AG09309 (cell line): ENCODE data around the gene UBE3B.

ENCODE experiments used
- DNase-seq: peaks from one replicate; pipeline ENCODE4 v3.0.0-alpha.2; 2010; ENCODE audit warnings: low read depth
- H3K4me3 ChIP-seq: 2 replicates; pipeline ENCODE4 v1.5.1; 2011; ENCODE audit warnings: mild to moderate bottlenecking, low read depth, low read length, moderate library complexity; ENCODE audit not compliant: control insufficient read depth
- TF ChIP-seq, protein P1 (sequence below): IDR thresholded peaks from 2 replicates; pipeline ENCODE4 v1.5.1; 2011; ENCODE audit warnings: mild to moderate bottlenecking, low read depth, low read length, inconsistent platforms; ENCODE audit not compliant: insufficient read depth, control insufficient read depth; ENCODE audit errors: missing control alignments

The UBE3B gene

DNA sequence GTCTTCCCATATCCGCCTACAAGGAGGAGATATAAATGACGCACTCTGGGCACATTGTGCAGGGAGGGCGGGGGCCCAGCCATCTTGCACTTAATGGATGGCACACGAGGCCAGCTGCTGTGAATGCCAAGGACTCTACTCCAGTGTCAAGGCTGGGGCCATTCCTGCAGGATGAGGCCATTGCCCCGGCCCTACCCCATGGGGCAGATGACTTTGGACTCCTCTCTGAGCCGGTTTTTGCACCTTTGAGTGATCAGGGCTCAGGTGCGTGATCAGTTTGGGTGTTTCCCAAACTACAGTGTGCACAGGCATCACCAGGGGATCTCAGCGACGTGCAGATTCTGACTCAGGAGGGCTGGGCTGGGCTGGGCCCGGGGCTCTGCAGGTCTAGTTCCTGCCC, 79.8 kb downstream of the UBE3B start:
- TF ChIP-seq, protein P1, sequence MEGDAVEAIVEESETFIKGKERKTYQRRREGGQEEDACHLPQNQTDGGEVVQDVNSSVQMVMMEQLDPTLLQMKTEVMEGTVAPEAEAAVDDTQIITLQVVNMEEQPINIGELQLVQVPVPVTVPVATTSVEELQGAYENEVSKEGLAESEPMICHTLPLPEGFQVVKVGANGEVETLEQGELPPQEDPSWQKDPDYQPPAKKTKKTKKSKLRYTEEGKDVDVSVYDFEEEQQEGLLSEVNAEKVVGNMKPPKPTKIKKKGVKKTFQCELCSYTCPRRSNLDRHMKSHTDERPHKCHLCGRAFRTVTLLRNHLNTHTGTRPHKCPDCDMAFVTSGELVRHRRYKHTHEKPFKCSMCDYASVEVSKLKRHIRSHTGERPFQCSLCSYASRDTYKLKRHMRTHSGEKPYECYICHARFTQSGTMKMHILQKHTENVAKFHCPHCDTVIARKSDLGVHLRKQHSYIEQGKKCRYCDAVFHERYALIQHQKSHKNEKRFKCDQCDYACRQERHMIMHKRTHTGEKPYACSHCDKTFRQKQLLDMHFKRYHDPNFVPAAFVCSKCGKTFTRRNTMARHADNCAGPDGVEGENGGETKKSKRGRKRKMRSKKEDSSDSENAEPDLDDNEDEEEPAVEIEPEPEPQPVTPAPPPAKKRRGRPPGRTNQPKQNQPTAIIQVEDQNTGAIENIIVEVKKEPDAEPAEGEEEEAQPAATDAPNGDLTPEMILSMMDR = no peak
- H3K4me3 ChIP-seq = no peak overlapping the region
- no peak for DNase-seq

DNA sequence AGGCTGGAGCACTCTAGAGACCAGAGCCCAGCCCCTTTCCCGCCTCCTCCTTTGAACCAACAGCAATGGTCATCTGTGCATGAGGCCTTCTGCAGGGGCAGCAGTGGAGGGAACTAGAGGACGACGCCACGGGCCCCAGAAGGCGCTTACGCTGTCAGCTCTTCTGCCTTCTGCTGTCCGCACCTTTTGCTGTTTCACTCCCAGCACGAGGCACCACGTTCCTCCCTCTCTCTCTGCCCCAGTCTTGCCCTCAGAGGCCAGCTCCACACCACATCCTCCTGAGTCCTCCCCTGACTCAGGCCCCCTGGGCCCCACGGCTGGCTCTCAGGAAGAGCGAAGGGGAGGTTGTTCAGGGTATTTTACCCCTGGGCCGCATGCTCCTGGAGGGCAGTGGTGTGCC, 80.4 kb downstream of the UBE3B start:
- no peak for DNase-seq
- H3K4me3 ChIP-seq = no peak overlapping the region
- TF ChIP-seq, protein P1 = no peak

DNA sequence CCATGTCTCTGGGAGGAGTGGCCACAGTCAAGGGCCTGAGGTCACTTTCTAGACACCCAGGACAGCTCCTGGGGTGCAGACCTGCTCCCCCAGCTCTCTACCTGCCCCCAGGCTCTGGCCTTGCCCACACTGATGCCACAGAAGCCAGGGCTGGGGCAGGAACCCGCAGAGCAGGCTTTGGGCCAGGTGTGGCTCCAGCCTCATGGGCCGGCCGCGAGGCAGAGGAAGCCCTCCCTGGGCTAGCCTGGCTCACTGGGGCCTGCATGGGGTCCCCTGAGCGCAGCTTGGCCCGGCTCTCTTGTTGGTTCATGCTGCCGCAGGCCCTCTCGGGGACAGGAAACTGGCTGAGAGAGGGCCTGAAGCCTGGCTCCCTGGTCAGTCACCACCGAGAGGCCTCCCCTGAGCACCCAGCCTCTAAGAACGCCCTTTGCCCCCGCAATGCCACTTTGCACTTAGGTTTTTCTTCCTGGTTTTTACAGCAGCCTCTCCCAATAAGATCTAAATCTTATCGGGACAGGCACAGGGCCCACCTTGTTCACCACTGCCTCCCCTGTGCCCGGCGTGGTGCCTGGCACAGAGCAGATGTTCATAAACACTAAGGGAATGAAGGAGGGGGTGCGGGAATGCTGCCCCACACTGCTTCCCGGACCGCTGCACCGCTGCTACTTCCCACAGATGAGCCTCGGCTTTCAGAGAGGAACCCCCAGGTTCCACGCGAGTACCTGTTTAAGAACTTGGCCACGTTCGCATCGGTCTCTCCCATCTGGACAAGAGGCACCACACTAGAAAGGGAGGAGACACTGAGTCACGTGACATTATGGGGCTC, 81.2 kb downstream of the UBE3B start:
- TF ChIP-seq, protein P1 = no peak
- H3K4me3 ChIP-seq = no peak overlapping the region
- DNase-seq = no peak

DNA sequence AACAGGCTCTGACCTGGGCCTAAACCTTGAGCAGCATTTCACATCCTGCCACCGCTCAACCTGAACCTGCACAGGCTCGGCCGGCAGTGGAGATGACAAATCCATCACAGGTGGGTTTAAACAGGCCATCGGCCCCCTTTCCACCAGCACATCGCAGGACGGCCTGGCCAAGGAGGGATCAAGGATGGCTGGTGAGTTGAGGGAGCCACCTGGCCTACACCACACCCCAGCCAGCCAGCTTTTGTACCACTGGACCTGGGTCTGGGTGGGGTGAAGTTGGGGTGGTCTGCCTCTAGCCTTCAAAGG, 81.7 kb downstream of the UBE3B start:
- H3K4me3 ChIP-seq = no peak overlapping the region
- DNase-seq = no peak
- TF ChIP-seq, protein P1 = no peak

- H3K4me3 ChIP-seq = no peak overlapping the region
- TF ChIP-seq, protein P1 = no peak
- DNase-seq = no peak
Observed at GRCh38 chr12:109559601-109560000, 82.2 kb downstream of the UBE3B start.

DNA sequence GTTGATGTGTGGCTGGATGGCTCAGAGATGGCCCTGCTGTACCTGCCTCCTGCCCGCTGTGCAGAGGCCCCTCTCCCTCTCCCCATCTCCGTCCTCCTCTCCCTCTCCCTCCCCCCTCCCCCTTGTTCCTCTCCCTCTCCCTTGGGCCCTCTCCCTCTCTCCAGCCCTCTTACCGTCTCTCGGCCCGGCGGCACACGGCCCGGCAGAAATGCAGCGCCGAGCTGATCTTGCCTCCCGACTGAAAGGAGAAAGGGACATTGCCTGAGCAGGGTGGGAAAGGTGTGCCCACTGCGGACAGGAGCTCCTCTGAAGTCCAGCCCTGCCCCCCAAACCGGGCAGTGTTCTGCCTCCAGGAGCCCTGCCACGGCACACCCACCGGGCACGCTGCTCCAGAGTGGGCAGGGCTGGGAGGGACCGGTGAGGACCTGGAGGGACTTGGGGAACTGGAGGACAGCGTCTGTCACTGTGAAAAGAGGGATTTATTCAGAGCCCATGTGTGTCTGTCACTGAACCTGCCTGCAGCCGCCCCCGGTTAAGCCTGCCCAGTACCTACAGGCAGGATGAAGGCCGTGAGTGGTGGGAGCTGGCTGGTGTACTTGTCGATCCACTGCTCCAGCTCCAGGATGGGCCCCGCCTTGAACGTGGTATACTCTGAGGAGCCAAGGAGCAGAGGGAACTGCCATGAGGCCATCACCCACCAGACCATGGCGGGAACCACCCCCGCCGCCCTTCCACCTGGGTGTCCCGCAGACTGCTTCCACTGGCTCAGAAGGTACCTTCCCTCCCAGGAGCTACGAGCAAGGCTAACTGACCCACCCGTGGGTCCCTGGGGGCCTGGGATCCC, 83.7 kb downstream of the UBE3B start:
- no peak for DNase-seq
- H3K4me3 ChIP-seq = no peak overlapping the region
- TF ChIP-seq, protein P1 = no peak
